ENCODE measurements around the gene LTBP1. TPM values are rescaled to one million over a fixed set of nuclear protein-coding genes. Genes with fewer than 3 reads are reported as not detected.

Gene LTBP1
- polyA plus RNA-seq, 1 donor (not counting 4 experiments of a cell fraction or from before 2014, with no cell fraction given), result 9.2 TPM

DNA sequence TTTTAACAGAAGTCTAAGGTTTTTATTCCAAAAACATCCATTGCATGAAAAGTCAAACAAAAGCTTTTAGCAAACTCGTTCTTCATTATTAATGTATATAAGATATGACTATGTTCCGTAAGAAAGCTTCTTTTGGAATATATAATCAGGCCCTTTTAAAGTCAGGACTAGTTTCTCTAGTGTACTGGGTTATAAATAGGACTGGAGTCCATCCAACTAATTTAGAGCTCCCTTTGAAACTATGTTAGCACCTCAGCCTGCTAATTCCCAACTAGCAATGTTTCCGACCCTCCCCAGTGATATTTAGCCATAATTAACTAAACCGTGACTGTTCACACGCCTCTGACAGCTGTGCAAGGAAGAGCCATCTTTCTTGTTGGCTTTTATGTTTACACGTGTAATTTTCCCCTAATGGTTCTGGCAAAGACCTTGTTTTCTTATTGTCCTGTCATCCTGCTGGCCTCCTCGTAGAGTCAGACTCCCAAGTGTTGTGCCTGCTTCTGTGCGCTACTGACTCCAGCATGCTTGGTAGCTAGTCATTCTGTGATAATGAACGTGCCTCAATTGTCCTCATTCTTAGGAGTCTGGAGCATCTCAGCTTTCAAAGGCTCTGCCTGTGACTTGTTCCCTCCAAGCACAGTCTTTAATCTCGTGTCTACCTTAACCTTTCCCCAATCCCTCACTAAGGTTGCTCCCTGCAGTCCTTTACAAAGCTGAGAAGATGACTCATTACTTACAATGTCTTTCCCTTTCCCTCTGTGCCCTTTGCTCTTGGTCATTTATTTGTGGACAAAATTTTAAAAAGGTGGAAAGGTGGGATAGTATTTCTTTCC lies 357.5 kb downstream of the LTBP1 start:
- H3K4me2 ChIP-seq (ENCODE audit: control insufficient read depth, extremely low read depth, insufficient read depth, low read depth, low read length), result no peak overlapping the region
- no peaks in the 10 kb centered on the region for H3K36me3 ChIP-seq (ENCODE audit: control insufficient read depth in 2 of 2, extremely low read depth in 1 of 2, insufficient read depth in 2 of 2, low read length in 2 of 2)
- H2AFZ ChIP-seq (ENCODE audit: control insufficient read depth, low read length), result no peak overlapping the region
- H3K27ac ChIP-seq (ENCODE audit: control insufficient read depth, insufficient read depth, low read length), result no peak overlapping the region
- no peaks in the 10 kb centered on the region for H4K20me1 ChIP-seq (ENCODE audit: control insufficient read depth, extremely low read depth, insufficient read depth, low read length)
- no peak overlapping the region for H3K4me3 ChIP-seq (ENCODE audit: control insufficient read depth in 2 of 3, extremely low read depth in 1 of 3, insufficient read depth in 2 of 3, low read depth in 1 of 3, low read length in 3 of 3)
- no peak overlapping the region for H3K9ac ChIP-seq (ENCODE audit: control insufficient read depth, extremely low read depth, insufficient read depth, low read length)
- H3K9me1 ChIP-seq (ENCODE audit: control insufficient read depth, extremely low read depth, insufficient read depth, low read length), result no peaks in the 10 kb centered on the region
- TF ChIP-seq EZH2 (IDR thresholded peaks at IDR 0.05; ENCODE audit: low read length), result no peak
- dilution Hi-C loops (cut with MboI; ENCODE audit: extremely low pct_ligation_motif_present, low sequenced_read_pairs), result no loop called here
- no peaks in the 10 kb centered on the region for H3K4me1 ChIP-seq (ENCODE audit: control insufficient read depth, extremely low read depth, insufficient read depth, low read length)
- no peak for DNase-seq (ENCODE audit: low read depth, low spot score)
- no peaks in the 10 kb centered on the region for H3K9me3 ChIP-seq (ENCODE audit: control insufficient read depth, low read depth, low read length)
- no peaks in the 10 kb centered on the region for H3K79me2 ChIP-seq (ENCODE audit: control insufficient read depth, insufficient read depth, low read length)
- no peaks in the 10 kb centered on the region for H3K27me3 ChIP-seq (ENCODE audit: control insufficient read depth, extremely low read depth, insufficient read depth, low read length)
- FAIRE-seq, result no peak

DNA sequence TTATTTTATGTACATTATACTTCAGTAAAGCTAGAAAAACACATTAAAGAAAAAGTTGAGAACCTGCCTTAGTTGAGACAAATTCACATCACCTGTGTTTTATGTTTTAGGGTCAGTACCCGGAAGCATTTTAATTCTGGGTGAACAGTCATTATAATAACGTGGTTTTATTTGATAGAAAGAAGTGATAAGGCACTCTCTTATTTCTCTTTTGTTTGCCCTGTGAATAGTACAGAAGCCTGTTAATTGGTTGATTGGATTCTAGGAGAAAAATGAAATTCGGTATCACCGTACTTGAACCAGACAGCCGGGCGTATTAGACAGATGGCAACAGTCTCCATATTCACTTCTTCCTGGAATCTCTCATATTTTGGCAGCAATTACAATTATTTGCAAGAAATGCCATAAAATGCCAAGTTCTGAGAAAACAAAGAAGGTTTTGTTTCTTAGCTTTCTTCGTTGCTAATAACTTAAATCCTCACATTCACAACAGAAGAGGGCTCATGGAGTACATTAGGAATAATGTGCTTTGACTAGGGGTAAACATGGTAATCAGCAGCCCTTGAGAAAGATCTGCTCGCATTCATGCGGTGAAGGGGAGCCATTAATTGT lies 361.0 kb downstream of the LTBP1 start:
- Histone ChIP-seq H4K20me1 (ENCODE audit: control insufficient read depth, extremely low read depth, insufficient read depth, low read length) (no peaks in the 10 kb centered on the region), H3K9me3 (ENCODE audit: control insufficient read depth, low read depth, low read length) (no peaks in the 10 kb centered on the region), H3K4me3 (ENCODE audit: control insufficient read depth in 2 of 3, extremely low read depth in 1 of 3, insufficient read depth in 2 of 3, low read depth in 1 of 3, low read length in 3 of 3) (no peak overlapping the region), H2AFZ (ENCODE audit: control insufficient read depth, low read length) (no peak overlapping the region), H3K4me2 (ENCODE audit: control insufficient read depth, extremely low read depth, insufficient read depth, low read depth, low read length) (no peak overlapping the region), H3K27ac (ENCODE audit: control insufficient read depth, insufficient read depth, low read length) (no peak overlapping the region), H3K9ac (ENCODE audit: control insufficient read depth, extremely low read depth, insufficient read depth, low read length) (no peak overlapping the region), H3K27me3 (ENCODE audit: control insufficient read depth, extremely low read depth, insufficient read depth, low read length) (no peaks in the 10 kb centered on the region), H3K36me3 (ENCODE audit: control insufficient read depth in 2 of 2, extremely low read depth in 1 of 2, insufficient read depth in 2 of 2, low read length in 2 of 2) (no peaks in the 10 kb centered on the region), H3K4me1 (ENCODE audit: control insufficient read depth, extremely low read depth, insufficient read depth, low read length) (no peaks in the 10 kb centered on the region), H3K9me1 (ENCODE audit: control insufficient read depth, extremely low read depth, insufficient read depth, low read length) (no peaks in the 10 kb centered on the region), H3K79me2 (ENCODE audit: control insufficient read depth, insufficient read depth, low read length) (no peaks in the 10 kb centered on the region)
- no peak for FAIRE-seq
- dilution Hi-C loops (cut with MboI; ENCODE audit: extremely low pct_ligation_motif_present, low sequenced_read_pairs), result no loop called here
- DNase-seq (ENCODE audit: low read depth, low spot score), result no peak
- no peak for TF ChIP-seq EZH2 (IDR thresholded peaks at IDR 0.05; ENCODE audit: low read length)
- TF ChIP-seq, protein P1, sequence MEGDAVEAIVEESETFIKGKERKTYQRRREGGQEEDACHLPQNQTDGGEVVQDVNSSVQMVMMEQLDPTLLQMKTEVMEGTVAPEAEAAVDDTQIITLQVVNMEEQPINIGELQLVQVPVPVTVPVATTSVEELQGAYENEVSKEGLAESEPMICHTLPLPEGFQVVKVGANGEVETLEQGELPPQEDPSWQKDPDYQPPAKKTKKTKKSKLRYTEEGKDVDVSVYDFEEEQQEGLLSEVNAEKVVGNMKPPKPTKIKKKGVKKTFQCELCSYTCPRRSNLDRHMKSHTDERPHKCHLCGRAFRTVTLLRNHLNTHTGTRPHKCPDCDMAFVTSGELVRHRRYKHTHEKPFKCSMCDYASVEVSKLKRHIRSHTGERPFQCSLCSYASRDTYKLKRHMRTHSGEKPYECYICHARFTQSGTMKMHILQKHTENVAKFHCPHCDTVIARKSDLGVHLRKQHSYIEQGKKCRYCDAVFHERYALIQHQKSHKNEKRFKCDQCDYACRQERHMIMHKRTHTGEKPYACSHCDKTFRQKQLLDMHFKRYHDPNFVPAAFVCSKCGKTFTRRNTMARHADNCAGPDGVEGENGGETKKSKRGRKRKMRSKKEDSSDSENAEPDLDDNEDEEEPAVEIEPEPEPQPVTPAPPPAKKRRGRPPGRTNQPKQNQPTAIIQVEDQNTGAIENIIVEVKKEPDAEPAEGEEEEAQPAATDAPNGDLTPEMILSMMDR (optimal IDR thresholded peaks at IDR 0.05 in 1 of 3, IDR thresholded peaks at IDR 0.05 in 1 of 3, conservative IDR thresholded peaks at IDR 0.05 in 1 of 3; ENCODE audit: extremely low read depth in 1 of 3, insufficient read depth in 2 of 3, low read length in 3 of 3), result no peak

Measured in keratinocyte (primary cell).